GM23248 (cell line): ENCODE measurements around the gene TRIM41.

ENCODE experiments used
- EZH2 ChIP-seq: fragments of 200-600 bp; sonication (generic); IDR thresholded peaks from 2 replicates; pipeline ENCODE4 v1.6.1; 2018; ENCODE audit warnings: antibody characterized with exemption, mild to moderate bottlenecking; ENCODE audit not compliant: insufficient read depth, poor library complexity, severe bottlenecking
- EZH2phosphoT487 ChIP-seq: fragments of 200-600 bp; sonication (generic); IDR thresholded peaks from 2 replicates; pipeline ENCODE4 v1.6.1; 2018; ENCODE audit warnings: antibody characterized with exemption, moderate library complexity, mild to moderate bottlenecking, low read depth; ENCODE audit not compliant: insufficient read depth

DNA sequence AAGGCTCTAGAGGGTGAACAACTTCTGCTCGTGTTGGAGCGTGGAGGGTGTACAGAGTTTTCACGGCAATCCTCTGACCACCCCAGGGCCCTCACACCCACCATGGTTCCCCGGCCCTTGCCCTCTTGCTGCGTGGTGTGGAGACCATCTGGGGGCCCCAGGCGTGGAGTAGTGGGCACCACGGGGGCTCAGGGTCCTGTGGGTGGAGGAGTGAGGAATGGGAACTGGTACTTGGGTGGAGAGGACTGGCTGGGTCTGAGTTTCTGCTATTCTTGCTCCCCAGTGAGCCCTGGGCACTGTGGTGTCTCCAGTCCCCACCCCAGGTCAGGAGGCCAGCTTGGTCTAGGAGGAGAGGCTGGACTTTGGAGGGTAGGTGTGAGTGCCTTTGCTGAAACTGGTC is 59.8 kb downstream of the TRIM41 start:
- TF ChIP-seq EZH2phosphoT487 (no peak), EZH2 (no peak)
